IMR-90 (cell line): ENCODE results near the gene GLI1. TPM values are rescaled to one million over a fixed set of nuclear protein-coding genes. Genes with fewer than 3 reads are reported as not detected.

ENCODE experiments used
- ATAC-seq: fragments of 200-7000 bp; cut with Tn5 transposase; 2 replicates; pipeline ENCODE4 v1.9.1; 2020; ENCODE audit warnings: low read depth, mild to moderate bottlenecking, moderate library complexity
- BruUV-seq: library from RNA; stranded (reverse); fragments of 400-500 nt; replicated peaks from 2 replicates; lab custom pipeline; 2021; lab: Mats Ljungman, UMichigan
- CTCF ChIA-PET: fragments of 300-600 bp; formaldehyde crosslinking; extraction: SDS; loops from one replicate; lab custom pipeline; 2021; ENCODE audit warnings: antibody characterized with exemption; lab: Yijun Ruan, JAX
- POLR2A ChIA-PET: fragments of 300-600 bp; sonication (Branson Sonifier 250); formaldehyde crosslinking; loops from one replicate; lab custom pipeline; 2022; ENCODE audit warnings: antibody characterized with exemption; ENCODE audit not compliant: unreplicated experiment; lab: Charles Lee
- DNase-seq: peaks from one replicate; pipeline ENCODE4 v3.0.0; 2013
- H2AFZ ChIP-seq: replicated peaks from 2 replicates; pipeline ENCODE3; 2013; ENCODE audit warnings: low read length, mild to moderate bottlenecking; ENCODE audit not compliant: poor library complexity
- H2AK5ac ChIP-seq: 2 replicates; pipeline ENCODE4 v1.6.1; 2013; ENCODE audit warnings: low read depth, low read length, inconsistent platforms
- H2AK9ac ChIP-seq: replicated peaks from 2 replicates; pipeline ENCODE3; 2013; ENCODE audit warnings: mild to moderate bottlenecking, low read depth, low read length, moderate library complexity; ENCODE audit not compliant: poor library complexity
- H2BK120ac ChIP-seq: 2 replicates; pipeline ENCODE4 v1.6.1; 2013; ENCODE audit warnings: low read depth, low read length, inconsistent platforms
- H2BK15ac ChIP-seq: 3 replicates; pipeline ENCODE4 v1.6.1; 2013; ENCODE audit warnings: low read depth, low read length, inconsistent platforms
- H2BK20ac ChIP-seq: 2 replicates; pipeline ENCODE4 v1.6.1; 2013; ENCODE audit warnings: low read depth, mild to moderate bottlenecking, inconsistent platforms, low read length, moderate library complexity
- H2BK5ac ChIP-seq: 2 replicates; pipeline ENCODE4 v1.6.1; 2013; ENCODE audit warnings: mild to moderate bottlenecking, low read depth, low read length, inconsistent platforms; ENCODE audit not compliant: poor library complexity, severe bottlenecking
- H3K14ac ChIP-seq: replicated peaks from 2 replicates; pipeline ENCODE4 v1.6.1; 2013; ENCODE audit warnings: low read depth, low read length, inconsistent platforms
- H3K18ac ChIP-seq: 2 replicates; pipeline ENCODE4 v1.6.1; 2013; ENCODE audit warnings: low read depth, low read length, control low read depth
- H3K23ac ChIP-seq: 2 replicates; pipeline ENCODE4 v1.6.1; 2013; ENCODE audit warnings: low read depth, low read length, inconsistent platforms
- H3K27ac ChIP-seq: 2 replicates; pipeline ENCODE4 v1.5.1; 2013; ENCODE audit warnings: mild to moderate bottlenecking, control low read depth, low read length; ENCODE audit not compliant: insufficient read depth
- H3K27me3 ChIP-seq: 2 replicates; pipeline ENCODE4 v1.6.1; 2013; ENCODE audit warnings: low read length; ENCODE audit not compliant: control insufficient read depth, insufficient read depth
- H3K36me3 ChIP-seq: 2 replicates; pipeline ENCODE4 v1.6.1; 2013; ENCODE audit warnings: low read length, mixed read lengths; ENCODE audit not compliant: control insufficient read depth, insufficient read depth
- H3K4ac ChIP-seq: 2 replicates; pipeline ENCODE4 v1.6.1; 2013; ENCODE audit warnings: low read depth, low read length, inconsistent platforms
- H3K4me1 ChIP-seq: 2 replicates; pipeline ENCODE4 v1.6.1; 2013; ENCODE audit warnings: low read length, mixed read lengths; ENCODE audit not compliant: control insufficient read depth, insufficient read depth
- H3K4me2 ChIP-seq: 2 replicates; pipeline ENCODE4 v1.6.1; 2013; ENCODE audit warnings: low read depth, mild to moderate bottlenecking, control low read depth, low read length, moderate library complexity
- H3K4me3 ChIP-seq: 2 replicates; pipeline ENCODE4 v1.5.1; 2013; ENCODE audit warnings: low read depth, mild to moderate bottlenecking, control low read depth, low read length, moderate library complexity; ENCODE audit not compliant: insufficient read depth
- H3K56ac ChIP-seq: 2 replicates; pipeline ENCODE4 v1.6.1; 2013; ENCODE audit warnings: low read length, inconsistent platforms; ENCODE audit not compliant: insufficient read depth; ENCODE audit errors: extremely low read depth
- H3K79me1 ChIP-seq, 2 experiments: 2 replicates each; pipeline ENCODE4 v1.6.1; 2013; ENCODE audit warnings: low read length in 2 of 2, inconsistent platforms in 1 of 2, low read depth in 1 of 2
- H3K9ac ChIP-seq: 2 replicates; pipeline ENCODE4 v1.6.1; 2013; ENCODE audit warnings: low read depth, low read length, control low read depth
- H3K9me1 ChIP-seq: 2 replicates; pipeline ENCODE4 v1.6.1; 2013; ENCODE audit warnings: low read length, inconsistent platforms; ENCODE audit not compliant: insufficient read depth
- H3K9me3 ChIP-seq: 2 replicates; pipeline ENCODE4 v1.6.1; 2013; ENCODE audit warnings: low read length; ENCODE audit not compliant: control insufficient read depth, insufficient read depth
- H4K20me1 ChIP-seq: 2 replicates; pipeline ENCODE4 v1.6.1; 2013; ENCODE audit warnings: low read length, inconsistent platforms; ENCODE audit not compliant: insufficient read depth
- H4K5ac ChIP-seq: 2 replicates; pipeline ENCODE4 v1.6.1; 2013; ENCODE audit warnings: mild to moderate bottlenecking, low read depth, low read length, control low read depth
- H4K8ac ChIP-seq, 2 experiments: 2 replicates each; pipeline ENCODE4 v1.6.1; 2013; ENCODE audit warnings: low read depth in 2 of 2, low read length in 2 of 2, control low read depth in 1 of 2, inconsistent platforms in 1 of 2
- H4K91ac ChIP-seq: 2 replicates; pipeline ENCODE4 v1.6.1; 2013; ENCODE audit warnings: low read depth, low read length, inconsistent platforms; ENCODE audit not compliant: insufficient read depth
- BHLHE40 ChIP-seq: fragments of 150-350 bp; IDR thresholded peaks from 2 replicates; pipeline ENCODE4 v1.6.1; 2016; ENCODE audit warnings: mild to moderate bottlenecking, low read depth, low read length
- CEBPB ChIP-seq: IDR thresholded peaks from 2 replicates; pipeline ENCODE4 v1.6.1; 2012; ENCODE audit warnings: low read depth, low read length, improper control_type of control experiment
- CTCF ChIP-seq: conservative IDR thresholded peaks from 2 replicates; pipeline ENCODE4 v1.5.1; 2012; ENCODE audit warnings: mild to moderate bottlenecking, low read depth, low read length, improper control_type of control experiment
- FOS ChIP-seq: fragments of 150-350 bp; IDR thresholded peaks from 2 replicates; pipeline ENCODE4 v1.6.1; 2016; ENCODE audit warnings: low read depth, low read length
- MAFK ChIP-seq: IDR thresholded peaks from 2 replicates; pipeline ENCODE4 v1.6.1; 2012; ENCODE audit warnings: low read depth, low read length, improper control_type of control experiment
- MAZ ChIP-seq: IDR thresholded peaks from 2 replicates; pipeline ENCODE4 v1.6.1; 2012; ENCODE audit warnings: low read depth, mild to moderate bottlenecking, low read length, improper control_type of control experiment, moderate library complexity, borderline replicate concordance
- NFE2L2 ChIP-seq: fragments of 150-350 bp; IDR thresholded peaks from 2 replicates; pipeline ENCODE4 v1.6.1; 2016; ENCODE audit warnings: low read depth, mild to moderate bottlenecking, low read length
- POLR2A ChIP-seq: IDR thresholded peaks from 2 replicates; pipeline ENCODE4 v1.6.1; 2012; ENCODE audit warnings: mild to moderate bottlenecking, low read depth, low read length
- RCOR1 ChIP-seq: IDR thresholded peaks from 2 replicates; pipeline ENCODE4 v1.6.1; 2012; ENCODE audit warnings: mild to moderate bottlenecking, low read length, improper control_type of control experiment; ENCODE audit not compliant: insufficient replicate concordance
- RFX5 ChIP-seq: IDR thresholded peaks from 2 replicates; pipeline ENCODE4 v1.8.0; 2012; ENCODE audit warnings: low read depth, mild to moderate bottlenecking, low read length, moderate library complexity
- SMC3 ChIP-seq: fragments of 150-350 bp; IDR thresholded peaks from 2 replicates; pipeline ENCODE4 v1.6.1; 2016; ENCODE audit warnings: low read depth, mild to moderate bottlenecking, antibody characterized with exemption, low read length, moderate library complexity
- USF2 ChIP-seq: fragments of 150-350 bp; IDR thresholded peaks from 2 replicates; pipeline ENCODE4 v1.6.1; 2017; ENCODE audit warnings: mild to moderate bottlenecking, antibody characterized with exemption, low read length, low read depth
- WGBS, 2 experiments: methylation state at CpG; one replicate each; pipeline versions ENCODE4 v1.1.5 to v1.1.7; 2013; ENCODE audit warnings: missing lambda C conversion rate in 2 of 2; ENCODE audit not compliant: insufficient read length in 1 of 2; ENCODE audit errors: extremely low coverage in 2 of 2; 5-methylcytosine and 5-hydroxymethylcytosine counted together
- dilution Hi-C: fragments of 300-500 bp; cut with HindIII; formaldehyde crosslinking; loops from one replicate; pipeline ENCODE4 v1.14.3; 2018; ENCODE audit warnings: low sequenced_read_pairs; ENCODE audit not compliant: unreplicated experiment
- in situ Hi-C: fragments of 300-500 bp; cut with MboI; formaldehyde crosslinking; loops from 3 replicates; pipeline ENCODE4 v1.14.3; 2019; ENCODE audit warnings: low sequenced_read_pairs, inconsistent platforms, mixed read lengths
- intact Hi-C: fragments of 100-400 bp; cut with micrococcal nuclease; formaldehyde crosslinking; loops from 2 replicates; pipeline ENCODE4 v1.10.0; 2022
- polyA plus RNA-seq, 3 experiments: library from polyadenylated mRNA; depleted of rRNA; stranded (reverse); fragments of >200 nt; gene quantifications; 2 replicates each; pipeline ENCODE4 v1.2.3, GENCODE V29; 2012; ENCODE audit warnings: low replicate concordance in 1 of 3
- total RNA-seq: library from RNA; depleted of rRNA; stranded (reverse); fragments of >200 nt; gene quantifications from 2 replicates; pipeline ENCODE4 v1.2.3, GENCODE V29; 2012

GLI1 gene
- total and polyA plus RNA-seq, 2 of the 4 experiments (the other 2 are of a cell fraction): 1.3 to 3.8 TPM

- no peak overlapping the region for H3K4me3 ChIP-seq
- H4K20me1 ChIP-seq: no peaks in the 10 kb centered on the region
- H4K91ac ChIP-seq: no peak overlapping the region
- no peaks in the 10 kb centered on the region for H3K36me3 ChIP-seq
- no peak for ATAC-seq
- TF ChIP-seq BHLHE40 (no peak), NFE2L2 (no peak), FOS (no peak), CEBPB (no peak), MAFK (no peak), RFX5 (no peak), MAZ (no peak), POLR2A (no peak), USF2 (no peak), RCOR1 (no peak), SMC3 (no peak), CTCF (no peak)
- no peak overlapping the region for H4K5ac ChIP-seq
- H3K14ac ChIP-seq: no peak overlapping the region
- no peak overlapping the region for H3K4ac ChIP-seq
- WGBS, 2 experiments: no CpG with 5 or more reads among the region's 2 CpGs
- BruUV-seq: no TSS peak
- H2BK20ac ChIP-seq: no peak overlapping the region
- no peak overlapping the region for H3K9ac ChIP-seq
- dilution Hi-C loops: no loop called here
- H3K23ac ChIP-seq: no peak overlapping the region
- no peak overlapping the region for H2BK5ac ChIP-seq
- POLR2A ChIA-PET: no interaction called here
- H3K9me3 ChIP-seq: no peaks in the 10 kb centered on the region
- in situ Hi-C loops: no loop called here
- H2AFZ ChIP-seq: no peak overlapping the region
- H3K18ac ChIP-seq: no peak overlapping the region
- no peak overlapping the region for H2BK120ac ChIP-seq
- peaks cover 15% of the 10 kb centered on the region for H3K4me1 ChIP-seq
- peaks cover 13% of the 10 kb centered on the region for H3K9me1 ChIP-seq
- H3K56ac ChIP-seq: no peak overlapping the region
- H2AK5ac ChIP-seq: no peak overlapping the region
- no peak for DNase-seq
- intact Hi-C loops: no loop called here
- CTCF ChIA-PET: no interaction called here
- no peaks in the 10 kb centered on the region for H3K27me3 ChIP-seq
- no peak overlapping the region for H3K4me2 ChIP-seq
- no peak overlapping the region for H4K8ac ChIP-seq
- H2BK15ac ChIP-seq: no peak overlapping the region
- no peak overlapping the region for H2AK9ac ChIP-seq
- no peak overlapping the region for H3K27ac ChIP-seq
- peaks cover 0 to 10% of the 10 kb centered on the region in 2 experiments; a peak in 1 of 4 replicates for H3K79me1 ChIP-seq
These were observed 10.9 kb upstream of the GLI1 start for GRCh38 chr12:57448669-57449068.
